Measurements from ENCODE around the gene ST3GAL5.

- TF ChIP-seq EP300 (IDR thresholded peaks at IDR 0.05) = no peak
- no peak for TF ChIP-seq POLR2A (IDR thresholded peaks at IDR 0.05)
- TF ChIP-seq POLR2AphosphoS5 (IDR thresholded peaks at IDR 0.05) = no peak
- TF ChIP-seq, protein P1, sequence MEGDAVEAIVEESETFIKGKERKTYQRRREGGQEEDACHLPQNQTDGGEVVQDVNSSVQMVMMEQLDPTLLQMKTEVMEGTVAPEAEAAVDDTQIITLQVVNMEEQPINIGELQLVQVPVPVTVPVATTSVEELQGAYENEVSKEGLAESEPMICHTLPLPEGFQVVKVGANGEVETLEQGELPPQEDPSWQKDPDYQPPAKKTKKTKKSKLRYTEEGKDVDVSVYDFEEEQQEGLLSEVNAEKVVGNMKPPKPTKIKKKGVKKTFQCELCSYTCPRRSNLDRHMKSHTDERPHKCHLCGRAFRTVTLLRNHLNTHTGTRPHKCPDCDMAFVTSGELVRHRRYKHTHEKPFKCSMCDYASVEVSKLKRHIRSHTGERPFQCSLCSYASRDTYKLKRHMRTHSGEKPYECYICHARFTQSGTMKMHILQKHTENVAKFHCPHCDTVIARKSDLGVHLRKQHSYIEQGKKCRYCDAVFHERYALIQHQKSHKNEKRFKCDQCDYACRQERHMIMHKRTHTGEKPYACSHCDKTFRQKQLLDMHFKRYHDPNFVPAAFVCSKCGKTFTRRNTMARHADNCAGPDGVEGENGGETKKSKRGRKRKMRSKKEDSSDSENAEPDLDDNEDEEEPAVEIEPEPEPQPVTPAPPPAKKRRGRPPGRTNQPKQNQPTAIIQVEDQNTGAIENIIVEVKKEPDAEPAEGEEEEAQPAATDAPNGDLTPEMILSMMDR (IDR thresholded peaks at IDR 0.05) = no peak
These were observed 48.3 kb upstream of the ST3GAL5 start for GRCh38 chr2:85937069-85937439.
